ENCODE measurements around the gene DEAF1. TPM values are rescaled to one million over a fixed set of nuclear protein-coding genes. Genes with fewer than 3 reads are reported as not detected.

DEAF1 gene
- total RNA-seq, 1 experiment from 2014 or later = 33.9 TPM

GRCh38 chr11:692824-693414, 2.1 kb downstream of the DEAF1 start:
- no peaks in the 10 kb centered on the region for H3K27me3 ChIP-seq (ENCODE audit: insufficient read depth, low read length)
- intact Hi-C loops (cut with micrococcal nuclease) = no loop called here
- no peak overlapping the region for H2AFZ ChIP-seq (ENCODE audit: low read depth, low read length, poor library complexity, severe bottlenecking)
- no peak overlapping the region for H3K4me3 ChIP-seq (replicated peaks in 1 of 2; ENCODE audit: low read depth in 1 of 2, low read length in 2 of 2)
- peak overlapping the region; percentile 87 for H3K4me2 ChIP-seq (ENCODE audit: low read length)
- ChIA-PET CTCF (no interaction called here), RAD21 (ENCODE audit: low non-redundant PET in 1 of 2, low total read pairs in 2 of 2, uncharacterized antibody in 2 of 2, unreplicated experiment in 2 of 2) (interaction anchor here in 1 of 2 experiments (0.6 kb wide), 1 partner anchor 50 kb away, joined by 8 read pairs; no protein-coding TSS in a partner anchor), POLR2A (interaction anchor here (0.5 kb wide), 1 partner anchor 64 kb away, joined by 3 read pairs; no protein-coding TSS in a partner anchor)
- TSS peak; percentile 55 for BruUV-seq (replicated peaks)
- H4K20me1 ChIP-seq (ENCODE audit: insufficient read depth) = no peaks in the 10 kb centered on the region
- no peaks in the 10 kb centered on the region for H3K9me3 ChIP-seq (ENCODE audit: control insufficient read depth in 1 of 2, insufficient read depth in 1 of 2, low read depth in 1 of 2, low read length in 2 of 2)
- TF ChIP-seq REST (IDR thresholded peaks at IDR 0.05; ENCODE audit: low read depth) (no peak), SRF (IDR thresholded peaks at IDR 0.05; ENCODE audit: low read depth) (no peak), RAD21 (IDR thresholded peaks at IDR 0.05; ENCODE audit: low read depth) (no peak), POLR2AphosphoS5 (IDR thresholded peaks at IDR 0.05; ENCODE audit: low read depth, low read length) (no peak), ZBTB33 (IDR thresholded peaks at IDR 0.05; ENCODE audit: extremely low read depth, insufficient replicate concordance, low read length) (no peak), ELF1 (IDR thresholded peaks at IDR 0.05; ENCODE audit: borderline replicate concordance, low read depth) (no peak), TCF7L2 (IDR thresholded peaks at IDR 0.05; ENCODE audit: borderline replicate concordance, extremely low read depth, insufficient read depth, insufficient read length) (no peak), JUND (IDR thresholded peaks at IDR 0.05) (no peak)
- peaks cover 40% of the 10 kb centered on the region for H3K79me2 ChIP-seq (ENCODE audit: insufficient read depth, low read length)
- H3K4me1 ChIP-seq (ENCODE audit: control insufficient read depth in 1 of 2, insufficient read depth in 2 of 2, low read length in 2 of 2) = peaks cover 8 to 31% of the 10 kb centered on the region in 2 experiments
- H3K27ac ChIP-seq (ENCODE audit: low read depth, low read length) = no peak overlapping the region
- peaks cover 5 to 6% of the 10 kb centered on the region in 2 experiments; a peak in 3 of 4 replicates for H3K36me3 ChIP-seq (ENCODE audit: control insufficient read depth in 1 of 2, insufficient read depth in 2 of 2, low read length in 2 of 2)
- no peaks in the 10 kb centered on the region for H3K9me2 ChIP-seq (ENCODE audit: insufficient read depth)
- H3K9ac ChIP-seq (ENCODE audit: low read length) = peak overlapping the region; percentile 22; the same call in 1 of the 2 replicates
- ATAC-seq = no peak
- no peak for DNase-seq (ENCODE audit: low read depth, low spot score)

Measured in HCT116 (cell line).